DMS53 (cell line): ENCODE data around the gene SLC38A5.
A peak's percentile ranks its signal among the peaks of the same experiment; 100 is the strongest.
"Not testable (repeated sequence)": the region's sequence is repeated elsewhere in the genome, so short reads cannot be mapped to it uniquely, and the experiment has no call there.

Source experiments
- DNase-seq: peaks from one replicate; lab custom pipeline; 2025; lab: John Stamatoyannopoulos, UW

Gene SLC38A5

DNA sequence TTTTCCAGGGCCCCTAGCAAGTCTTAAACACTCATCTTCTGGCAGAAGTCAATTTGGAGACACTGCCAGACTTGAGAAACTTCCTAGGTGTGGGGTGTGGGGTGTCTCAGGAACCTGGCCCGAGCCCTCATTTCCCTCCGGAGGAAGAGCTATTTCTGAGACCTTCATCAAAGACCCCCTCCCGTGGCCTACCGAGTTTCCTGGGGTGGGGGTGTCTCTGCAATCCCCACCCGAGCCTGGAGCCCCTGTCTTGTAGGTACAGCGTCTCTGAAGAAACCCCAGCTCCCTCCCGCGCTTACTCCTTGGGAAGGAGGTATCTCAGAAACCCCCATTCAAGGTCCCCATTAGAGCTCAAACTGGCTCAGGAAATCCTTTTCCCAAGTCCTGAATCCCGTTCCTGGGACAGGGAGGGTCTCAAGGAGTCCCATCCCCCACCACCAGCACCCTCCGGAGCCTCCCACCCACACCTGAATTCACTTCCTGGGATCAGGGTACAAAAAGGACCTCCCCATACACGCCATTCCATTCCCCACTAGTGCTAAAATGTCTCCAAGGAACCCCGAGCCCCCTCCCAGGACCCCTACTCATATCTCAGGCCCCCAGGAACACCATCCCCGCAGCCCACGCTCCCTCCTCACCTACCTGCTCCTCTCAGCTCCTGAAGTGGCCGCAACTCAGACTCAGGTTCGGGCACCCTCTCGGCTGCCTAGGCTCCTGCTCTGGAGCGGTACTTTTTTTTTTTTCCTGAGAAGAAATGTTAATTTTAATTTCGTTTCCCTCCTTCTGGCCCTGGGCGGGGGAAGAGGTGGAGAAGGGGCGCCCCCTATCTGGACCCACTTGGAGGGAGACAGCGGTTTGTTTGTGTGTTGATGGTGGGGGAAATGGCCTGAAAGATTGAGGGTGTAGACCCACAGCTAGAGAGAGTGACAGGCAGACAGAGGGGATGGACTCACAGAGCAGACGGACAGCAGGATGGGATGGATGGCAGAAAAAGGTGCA, 1.1 kb downstream of the SLC38A5 start:
- DNase-seq, result no peak

- peak; percentile 41 for DNase-seq
Measured at GRCh38 chrX:48468247-48468671, 1.8 kb downstream of the SLC38A5 start.

- DNase-seq, result no peak
Measured at GRCh38 chrX:48467281-48467761, 2.7 kb downstream of the SLC38A5 start.

GRCh38 chrX:48466696-48467095, 3.4 kb downstream of the SLC38A5 start:
- DNase-seq, result no peak

DNA sequence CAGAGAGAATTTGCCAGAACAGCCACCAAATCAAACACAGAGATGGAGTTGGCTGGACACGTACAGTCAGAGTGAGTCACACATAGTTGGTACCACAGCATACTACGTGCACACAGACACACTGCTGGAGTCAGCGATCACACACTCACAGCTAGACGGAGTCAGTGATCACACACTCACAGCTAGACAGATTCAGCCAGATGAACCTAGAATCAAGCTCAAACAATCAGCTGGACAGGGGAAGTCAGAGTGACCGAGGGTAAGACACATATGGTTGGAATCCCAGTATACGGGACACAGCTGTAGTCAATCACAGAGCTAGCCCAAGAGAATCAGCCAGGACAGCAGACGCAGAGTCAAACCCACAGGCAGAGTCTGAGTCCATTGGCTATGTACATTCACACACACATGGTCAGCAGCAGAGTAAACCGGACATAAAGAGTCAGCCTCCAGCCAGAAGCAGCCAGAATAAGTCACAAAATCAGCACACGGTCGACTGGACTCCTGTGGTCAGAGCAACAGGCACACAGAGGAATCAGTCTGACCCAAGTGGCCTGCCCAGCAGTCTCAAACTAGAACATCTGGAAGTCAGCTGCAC, 4.6 kb downstream of the SLC38A5 start:
- no peak for DNase-seq

GRCh38 chrX:48461830-48462229, 8.2 kb downstream of the SLC38A5 start:
- no peak for DNase-seq

DNA sequence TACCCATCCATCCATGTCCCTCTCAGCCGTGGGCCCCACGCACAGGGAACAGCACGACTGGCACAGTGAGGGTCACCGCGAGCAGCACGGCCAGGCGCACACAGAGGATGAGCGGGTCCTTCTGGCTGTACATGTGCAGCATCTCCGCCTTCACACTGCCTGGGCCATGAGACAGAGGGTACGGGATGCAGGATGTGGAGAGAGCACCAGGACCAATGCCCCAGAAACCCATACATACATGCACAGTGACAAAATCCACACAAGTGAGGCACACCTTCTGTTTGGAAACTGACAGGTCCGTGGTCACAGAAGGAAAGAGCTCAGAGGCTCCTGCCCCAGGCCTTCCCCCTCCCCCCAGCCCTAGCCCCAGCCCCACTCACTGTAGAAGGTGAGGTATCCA, 9.5 kb downstream of the SLC38A5 start:
- DNase-seq, result no peak

DNA sequence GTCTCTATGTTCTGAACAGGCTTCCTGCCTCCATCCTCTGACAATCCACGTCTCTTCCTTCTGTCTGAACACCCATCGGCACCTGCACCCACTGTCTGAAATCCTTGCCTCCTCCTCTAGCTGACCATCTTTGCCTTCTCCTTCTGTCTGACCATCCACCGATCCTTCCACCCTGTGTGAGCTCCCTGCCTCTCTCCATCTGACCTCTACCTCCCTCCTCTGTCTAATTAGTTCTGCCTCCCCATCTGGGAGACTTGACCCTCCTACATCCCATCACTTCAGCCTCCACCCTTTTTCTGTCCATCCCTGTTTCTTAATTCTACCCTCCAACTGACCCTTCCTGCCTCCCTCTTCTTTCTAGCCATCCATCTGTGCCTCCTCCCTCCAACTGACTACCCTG, 10.0 kb downstream of the SLC38A5 start:
- no peak for DNase-seq

- no peak for DNase-seq
Measured at GRCh38 chrX:48459483-48459882, 10.6 kb downstream of the SLC38A5 start.

DNA sequence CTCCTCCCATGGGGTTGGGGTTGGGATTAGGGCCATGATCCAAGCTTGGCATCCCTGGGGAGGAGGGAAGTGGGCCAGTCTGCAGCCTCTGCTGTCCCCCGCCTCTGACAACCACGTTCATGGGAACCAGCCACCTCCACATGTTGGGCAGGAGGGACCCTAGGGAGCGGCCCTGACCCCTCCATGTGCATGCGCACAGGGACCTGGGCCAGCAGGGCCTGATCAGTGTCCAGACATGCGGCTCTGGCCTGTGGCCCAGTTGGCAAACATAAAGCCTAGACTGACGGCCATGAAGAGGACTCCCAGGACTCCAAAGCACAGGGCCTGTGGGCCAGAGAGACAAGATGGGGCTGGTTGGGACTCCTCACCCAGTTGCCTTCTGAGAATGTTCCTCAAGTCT, 11.3 kb downstream of the SLC38A5 start:
- DNase-seq, result peak; percentile 2

- no peak for DNase-seq
Measured at GRCh38 chrX:48456628-48457331, 13.3 kb downstream of the SLC38A5 start.

DNA sequence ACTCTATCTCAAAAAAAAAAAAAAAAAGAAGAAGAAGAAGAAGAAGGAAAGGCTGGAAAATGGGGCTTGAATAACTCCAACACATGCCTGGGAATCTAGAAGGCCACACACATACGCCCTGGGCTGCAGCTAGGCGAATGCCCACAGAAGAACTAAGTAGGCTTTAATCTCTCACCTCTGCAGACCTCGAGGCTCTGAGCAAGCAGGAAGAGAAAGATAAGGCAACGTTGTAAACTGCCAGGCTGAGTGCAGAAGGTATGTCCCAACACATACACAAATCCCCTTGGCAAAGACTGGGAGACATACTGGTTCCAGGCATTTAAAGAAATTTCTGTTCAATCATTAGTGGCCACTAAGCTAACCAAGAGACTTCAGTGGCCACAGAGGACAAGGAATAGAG, 18.4 kb downstream of the SLC38A5 start:
- no peak for DNase-seq

DNA sequence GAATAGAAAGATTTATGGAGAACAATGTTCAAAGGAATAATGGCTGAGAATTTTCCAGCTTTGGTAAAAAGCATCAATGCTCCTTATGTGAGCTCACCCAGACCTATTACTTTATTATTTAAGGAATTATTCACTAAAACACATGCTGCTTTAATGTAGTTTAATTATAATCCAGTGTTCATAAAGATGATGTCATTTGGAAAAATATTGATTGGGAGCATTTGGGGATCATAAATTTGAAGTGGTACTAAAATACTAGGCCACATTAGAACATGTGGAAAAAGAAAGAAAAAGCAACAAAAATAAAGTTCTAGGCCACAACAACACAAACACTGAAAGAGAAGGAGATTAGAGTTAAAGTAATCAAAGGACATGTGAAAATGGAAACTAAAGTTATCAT, 20.0 kb downstream of the SLC38A5 start:
- DNase-seq, result no peak

DNA sequence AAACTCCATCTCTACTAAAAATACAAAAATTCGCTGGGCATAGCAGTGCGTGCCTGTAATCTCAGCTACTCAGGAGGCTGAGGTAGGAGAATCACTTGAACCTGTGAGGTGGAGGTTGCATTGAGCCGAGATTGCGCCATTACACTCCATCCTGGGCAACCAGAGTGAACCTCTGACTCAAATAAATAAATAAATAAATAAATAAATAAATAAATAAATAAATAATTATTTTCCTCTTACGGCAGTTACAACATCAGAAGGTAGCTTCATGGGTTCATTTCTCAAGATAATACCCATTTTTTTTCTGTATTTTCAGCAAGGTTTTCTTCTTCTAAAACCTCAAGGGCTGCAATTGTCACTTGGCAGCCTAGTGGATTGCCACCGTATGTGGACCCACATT, 22.9 kb downstream of the SLC38A5 start:
- DNase-seq, result not testable (repeated sequence)

GRCh38 chrX:48433713-48434112, 36.3 kb downstream of the SLC38A5 start:
- DNase-seq, result not testable (repeated sequence)

- not testable (repeated sequence) for DNase-seq
Measured at GRCh38 chrX:48430166-48430565, 39.9 kb downstream of the SLC38A5 start.

- DNase-seq, result not testable (repeated sequence)
Measured at GRCh38 chrX:48429606-48430005, 40.5 kb downstream of the SLC38A5 start.

DNA sequence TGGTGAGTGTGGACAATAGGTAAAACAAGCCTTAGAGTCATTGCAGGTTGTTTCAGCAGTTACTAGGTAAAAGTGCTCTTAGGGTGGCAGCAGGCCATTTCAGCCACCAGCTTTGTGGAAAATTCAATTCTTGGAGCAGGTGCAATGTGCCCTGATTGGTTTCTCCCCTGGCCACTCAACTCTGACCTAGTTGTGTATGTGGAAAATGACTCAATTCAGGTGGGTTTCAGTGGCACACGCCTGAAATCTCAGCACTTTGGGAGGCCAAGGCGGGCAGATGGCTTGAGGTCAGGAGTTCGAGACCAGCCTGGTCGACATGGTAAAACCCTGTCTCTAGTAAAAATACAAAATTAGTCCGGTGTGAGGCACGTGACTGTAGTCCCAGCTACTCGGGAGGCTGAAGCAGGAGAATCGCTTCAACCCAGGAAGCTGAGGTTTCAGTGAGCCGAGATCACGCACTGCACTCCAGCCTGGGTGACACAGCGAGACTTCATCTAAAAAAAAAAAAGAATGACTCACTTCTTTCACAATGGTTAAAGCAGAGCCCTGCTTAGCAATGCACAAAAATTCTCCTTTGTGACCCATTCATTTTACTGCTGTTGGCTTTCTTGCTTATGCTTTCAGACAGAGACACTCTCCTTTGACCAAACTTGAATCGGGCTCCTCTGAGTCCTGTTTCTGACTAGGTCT, 42.9 kb downstream of the SLC38A5 start:
- DNase-seq, result not testable (repeated sequence)

GRCh38 chrX:48411860-48412259, 58.2 kb downstream of the SLC38A5 start, which contains the start of gene SSX4B:
TSS of gene SSX4B (minus strand) at chrX:48411960. CDS start at chrX:48411372, 588 bp downstream.
- not testable (repeated sequence) for DNase-seq
